GM04504 (cell line): ENCODE measurements around the gene NOTCH1.

Experiments used
- DNase-seq: peaks from one replicate; pipeline ENCODE4 v3.0.0-alpha.2; 2012; ENCODE audit warnings: low read depth

Gene NOTCH1

DNA sequence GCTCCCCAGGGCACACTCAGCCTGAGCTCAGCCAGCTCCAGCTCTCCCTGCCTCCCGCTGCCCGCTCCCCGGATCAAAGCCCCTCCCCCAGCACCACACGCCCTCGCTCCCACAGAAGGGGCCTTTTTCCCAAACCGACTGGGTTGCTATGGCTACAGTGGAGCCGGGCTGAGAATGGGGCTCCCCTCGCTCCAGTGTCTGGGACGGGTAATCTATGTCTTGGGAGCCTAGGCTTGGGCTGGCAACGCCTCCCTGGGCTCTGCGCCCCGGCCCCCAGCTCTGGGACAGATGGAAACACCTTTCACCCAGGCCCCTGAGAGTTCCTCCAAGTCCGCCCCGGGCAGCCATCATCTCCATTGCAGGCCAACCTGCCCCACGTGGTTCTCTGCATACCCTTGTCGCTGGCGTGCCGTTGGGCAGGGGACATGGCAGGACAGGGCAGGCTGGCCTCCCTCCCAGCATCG lies 29.6 kb downstream of the NOTCH1 start:
- DNase-seq: no peak

DNA sequence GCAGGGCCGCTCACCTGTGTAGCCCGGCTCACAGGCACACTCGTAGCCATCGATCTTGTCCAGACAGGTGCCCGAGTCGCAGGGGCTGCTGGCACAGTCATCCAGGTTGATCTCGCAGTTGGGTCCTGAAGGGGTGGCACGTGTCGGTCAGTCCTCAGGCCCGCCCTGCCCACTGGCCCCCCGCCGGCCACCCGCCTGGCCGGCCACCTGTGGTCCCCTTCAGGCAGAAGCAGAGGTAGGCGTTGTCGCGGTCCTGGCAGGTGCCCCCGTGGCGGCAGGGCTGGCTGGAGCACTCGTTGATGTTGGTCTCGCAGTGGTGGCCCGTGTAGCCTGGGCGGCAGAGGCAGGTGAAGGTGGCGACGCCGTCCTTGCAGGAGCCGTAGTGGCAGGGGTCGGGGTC lies 30.6 kb downstream of the NOTCH1 start:
- DNase-seq: no peak

DNA sequence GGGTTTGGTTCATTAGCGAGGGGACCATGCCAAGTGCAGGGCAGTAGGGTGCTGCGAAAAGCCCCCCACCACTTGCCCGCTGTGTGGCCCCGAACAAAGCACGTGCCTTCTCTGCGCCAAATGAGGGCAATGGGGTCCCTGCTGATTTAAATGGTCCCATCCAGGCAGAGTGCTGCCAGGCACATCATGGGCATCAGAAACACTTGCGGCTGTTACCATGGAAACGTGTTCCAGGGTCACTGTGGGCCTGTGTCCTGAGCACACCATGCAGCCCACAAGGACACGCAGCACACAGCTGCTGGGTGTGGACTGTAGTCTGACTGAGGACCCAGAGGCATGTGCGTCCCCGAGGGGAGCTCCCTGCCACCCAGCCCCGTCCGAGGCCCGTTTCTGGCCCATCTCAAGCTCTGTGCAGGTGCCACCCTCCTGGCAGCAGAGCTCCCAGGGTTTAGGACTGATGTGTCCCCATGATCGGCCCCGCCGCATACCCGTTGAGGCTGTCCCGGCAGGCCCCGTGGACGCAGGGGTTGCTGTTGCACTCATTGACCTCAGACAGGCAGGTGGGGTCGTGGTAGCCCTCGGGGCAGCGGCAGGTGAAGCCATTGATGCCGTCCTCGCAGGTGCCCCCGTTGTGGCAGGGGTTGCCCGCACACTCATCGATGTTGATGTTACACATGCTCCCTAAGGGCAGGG lies 31.7 kb downstream of the NOTCH1 start:
- DNase-seq: no peak

DNA sequence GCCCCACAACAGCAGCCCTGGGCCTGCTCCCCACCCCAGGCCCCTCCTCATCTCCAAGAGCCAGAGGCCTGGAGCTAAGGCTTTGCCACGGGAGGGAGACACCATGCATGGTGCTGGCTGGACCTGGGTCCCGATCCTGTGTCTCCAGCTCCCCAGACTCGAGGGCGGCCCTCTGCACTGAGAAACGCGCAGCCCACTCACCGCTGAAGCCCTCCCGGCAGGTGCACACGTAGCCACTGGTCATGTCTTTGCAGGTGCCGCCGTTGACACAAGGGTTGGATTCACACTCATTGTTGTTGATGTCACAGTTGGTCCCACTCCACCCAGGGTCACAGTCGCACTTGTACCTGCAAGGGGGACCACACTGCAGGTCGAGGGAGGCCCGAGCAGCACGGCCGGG lies 32.7 kb downstream of the NOTCH1 start:
- no peak for DNase-seq

DNA sequence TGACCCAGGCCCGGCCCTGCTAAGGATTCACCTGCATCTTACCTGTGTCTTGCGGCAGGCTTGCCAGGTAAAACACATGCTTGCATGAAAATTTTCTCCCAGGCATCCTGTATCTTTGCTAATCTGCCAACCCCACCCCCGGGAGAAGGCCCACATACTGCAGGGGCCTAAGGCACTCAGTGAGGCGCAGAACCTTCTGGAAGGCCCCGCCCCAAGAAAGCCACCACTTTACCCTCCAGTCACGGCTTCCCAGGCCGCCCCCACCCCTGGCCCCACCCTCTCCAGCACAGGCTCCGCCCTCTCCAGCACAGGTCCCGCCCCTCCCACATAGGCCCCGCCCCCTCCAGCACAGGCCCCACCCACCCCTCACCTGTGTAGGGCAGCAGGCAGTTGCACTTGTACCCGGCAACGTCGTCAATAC lies 33.2 kb downstream of the NOTCH1 start:
- no peak for DNase-seq

DNA sequence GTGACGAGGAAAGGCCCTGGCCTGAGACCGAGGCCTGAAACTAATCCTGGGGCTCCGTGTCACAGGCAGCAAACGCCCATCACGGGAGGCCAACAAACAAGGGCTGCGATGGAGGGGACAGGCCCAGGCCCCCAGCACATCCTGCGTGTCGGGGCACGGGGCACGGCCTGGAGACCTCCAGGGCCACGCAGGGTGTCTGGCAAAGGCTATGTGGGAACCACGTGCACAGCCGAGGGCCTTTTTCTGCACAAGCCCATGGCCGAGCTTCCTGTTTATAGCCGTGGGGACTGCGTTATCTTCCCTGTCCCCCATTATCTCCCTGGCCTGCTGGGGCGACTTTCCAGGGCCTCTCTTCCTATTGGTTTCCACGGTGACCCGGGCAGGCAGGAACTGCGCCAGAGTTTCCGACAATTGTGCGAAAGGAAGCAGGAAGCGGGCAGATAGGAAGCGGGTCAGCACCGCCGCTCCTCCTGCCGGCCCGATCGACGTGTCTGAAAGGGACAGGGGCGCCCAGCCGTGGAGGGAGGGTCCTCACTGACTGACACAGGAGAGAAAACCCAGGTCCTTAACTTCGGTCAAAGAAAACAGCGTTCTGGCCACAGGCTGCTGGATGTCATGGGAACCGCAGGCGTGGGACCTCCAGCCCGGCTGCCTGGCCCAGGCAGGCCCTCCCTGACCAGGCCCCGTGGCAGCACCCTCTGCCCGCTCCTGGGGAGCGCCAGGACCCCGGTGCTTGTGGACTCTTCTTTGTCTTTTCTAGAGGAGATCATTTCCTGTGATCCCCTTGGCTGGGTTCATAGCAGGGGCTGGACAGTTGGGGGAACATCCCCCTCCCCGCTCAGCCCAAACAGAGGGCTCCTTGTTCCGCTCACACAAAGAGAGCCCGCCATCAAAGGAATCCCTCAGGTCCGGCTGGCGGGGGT lies 33.9 kb downstream of the NOTCH1 start:
- DNase-seq: no peak

DNA sequence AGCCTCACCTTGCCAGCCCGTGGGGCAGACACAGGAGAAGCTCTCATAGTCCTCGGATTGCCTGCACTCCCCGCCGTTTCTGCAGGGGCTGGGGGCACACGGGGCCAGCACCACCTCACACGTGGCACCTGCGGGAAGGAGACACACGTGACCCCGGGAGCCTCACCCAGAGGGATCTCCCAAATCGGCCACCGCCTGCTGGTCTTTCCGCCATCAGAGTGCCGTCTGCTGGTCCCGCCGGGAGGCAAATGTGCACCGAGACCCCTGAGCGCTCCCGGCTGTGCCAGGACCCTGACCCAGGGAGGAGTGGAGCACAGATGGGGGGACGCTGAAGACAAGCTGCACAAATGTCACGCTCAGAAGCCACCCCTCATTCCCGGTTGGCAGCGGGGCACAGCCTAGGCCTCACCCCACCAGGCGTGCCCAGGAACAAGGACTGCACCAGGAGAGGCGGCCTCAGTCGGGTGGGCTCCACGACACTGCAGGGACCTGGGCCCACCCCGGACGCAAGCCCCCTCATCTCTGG lies 34.6 kb downstream of the NOTCH1 start:
- no peak for DNase-seq

DNA sequence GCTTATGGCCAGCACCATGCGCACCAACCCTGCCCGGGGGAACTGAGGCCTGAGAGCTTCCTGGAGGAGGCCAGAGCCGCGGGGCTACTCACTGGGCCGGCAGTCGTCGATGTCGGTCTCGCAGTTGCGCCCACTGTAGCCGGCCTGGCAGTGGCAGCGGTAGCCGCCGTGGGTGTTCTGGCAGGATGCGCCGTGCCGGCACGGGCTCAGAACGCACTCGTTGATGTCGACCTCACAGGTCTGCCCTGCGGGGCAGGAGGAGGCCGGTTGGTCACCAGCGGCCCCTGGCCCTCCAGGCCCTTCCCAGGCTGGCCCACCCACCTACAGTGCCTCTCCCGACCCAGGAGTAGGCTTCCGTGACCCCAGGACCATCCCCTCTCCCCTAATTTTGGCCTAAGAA lies 35.3 kb downstream of the NOTCH1 start:
- no peak for DNase-seq

DNA sequence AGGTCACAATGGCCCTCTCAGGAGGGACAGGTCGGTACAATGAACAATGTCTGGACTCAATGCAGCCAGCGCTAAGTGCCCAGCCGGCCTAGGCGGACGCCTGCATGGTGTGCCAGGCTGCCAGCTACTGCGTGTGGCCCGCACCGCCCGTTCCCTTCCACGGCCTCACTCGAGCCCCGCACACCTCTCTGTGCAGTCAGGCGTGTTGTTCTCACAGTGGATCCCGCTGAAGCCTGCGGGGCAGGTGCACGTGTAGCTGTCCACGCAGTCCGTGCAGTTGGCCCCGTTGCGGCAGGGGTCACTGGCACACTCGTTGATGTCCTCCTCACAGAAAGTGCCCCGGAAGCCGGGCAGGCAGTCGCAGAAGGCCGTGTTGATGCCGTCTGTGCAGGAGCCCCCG lies 36.3 kb downstream of the NOTCH1 start:
- DNase-seq: no peak

DNA sequence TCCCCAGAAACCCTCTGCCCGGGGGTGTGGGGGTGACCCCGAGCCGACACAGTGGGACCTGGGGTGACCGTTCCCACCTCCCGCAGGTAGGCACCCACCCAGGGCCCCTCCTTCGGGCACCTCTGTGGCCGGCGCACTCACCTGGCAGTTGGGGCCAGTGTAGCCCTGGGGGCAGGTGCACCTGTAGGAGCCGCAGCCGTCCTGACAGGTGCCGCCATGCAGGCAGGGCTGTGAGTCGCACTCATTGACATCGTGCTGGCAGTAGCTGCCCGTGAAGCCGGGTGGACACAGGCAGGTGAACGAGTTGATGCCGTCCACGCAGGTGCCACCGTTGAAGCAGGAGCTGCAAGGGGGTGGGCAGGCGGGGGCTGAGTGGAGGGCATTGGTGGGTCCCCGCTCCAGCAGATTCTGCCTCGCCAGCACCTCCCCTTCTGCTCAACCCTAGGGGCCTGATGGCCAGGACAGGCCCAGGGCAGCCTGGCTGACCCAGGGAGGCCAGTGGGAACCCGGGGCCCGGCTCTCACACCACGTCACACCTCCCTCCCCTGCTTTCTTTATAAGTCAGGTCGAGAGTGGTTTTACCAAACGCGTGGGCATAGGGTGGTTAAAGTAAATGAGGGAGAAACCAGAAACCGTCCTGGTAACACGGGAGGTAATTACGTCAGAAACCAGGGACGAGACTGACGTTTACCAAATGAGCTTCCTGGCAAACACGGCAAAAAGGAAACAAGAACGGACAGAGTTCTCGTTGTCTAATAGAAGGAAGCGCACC lies 36.9 kb downstream of the NOTCH1 start:
- DNase-seq: no peak

DNA sequence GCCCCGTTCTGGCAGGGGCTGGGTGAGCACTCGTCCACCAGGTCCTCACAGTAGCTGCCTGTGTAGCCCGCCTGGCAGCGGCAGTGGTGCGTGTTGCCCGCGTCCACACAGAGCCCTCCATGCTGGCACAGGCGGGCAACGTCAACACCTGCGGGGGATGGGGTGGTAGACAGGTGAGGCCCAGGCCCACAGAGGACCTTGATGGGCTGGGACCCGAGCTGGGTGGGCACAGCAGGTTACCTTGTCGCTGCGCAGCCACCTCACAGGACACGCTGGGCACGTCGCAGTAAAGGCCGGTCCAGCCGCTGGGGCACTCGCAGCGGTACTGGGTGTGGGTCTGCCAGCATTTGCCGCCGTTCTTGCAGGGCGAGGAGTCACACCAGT lies 37.9 kb downstream of the NOTCH1 start:
- no peak for DNase-seq

DNA sequence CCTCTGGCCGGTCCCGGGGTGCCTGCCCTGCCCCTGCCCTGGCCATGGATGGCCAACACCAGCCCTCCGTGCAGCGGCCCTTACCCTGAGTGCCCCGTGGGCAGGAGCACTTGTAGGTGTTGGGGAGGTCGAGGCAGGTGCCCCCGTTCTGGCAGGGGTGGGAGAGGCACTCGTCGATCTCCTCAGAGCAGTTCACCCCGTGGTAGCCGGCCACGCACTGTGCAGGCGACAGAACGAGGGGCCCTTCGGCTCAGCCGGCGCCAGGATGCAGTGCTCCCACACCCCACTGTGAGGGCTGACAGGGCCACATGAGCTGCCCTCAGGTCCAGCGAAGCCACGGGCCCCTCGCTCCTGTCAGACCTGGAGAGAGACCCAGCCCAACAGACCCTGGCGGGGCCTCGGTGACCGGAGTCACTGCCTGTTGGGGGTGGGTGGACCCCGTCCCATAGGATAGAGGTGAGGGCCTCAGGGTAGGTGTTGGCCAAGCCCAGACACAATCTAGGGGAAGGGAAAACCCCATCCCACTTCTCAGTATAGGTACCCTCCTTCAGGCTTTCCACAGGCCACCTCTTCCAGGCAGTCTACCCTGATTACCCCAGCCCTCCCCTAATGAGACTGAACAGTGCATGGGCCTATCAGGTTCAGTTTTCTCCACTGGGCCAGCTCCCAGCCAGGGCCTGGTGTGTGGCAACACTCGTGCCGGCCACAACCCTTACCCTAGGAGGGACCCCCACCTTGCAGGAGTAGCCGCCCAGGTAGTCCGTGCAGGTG lies 38.4 kb downstream of the NOTCH1 start:
- no peak for DNase-seq

DNA sequence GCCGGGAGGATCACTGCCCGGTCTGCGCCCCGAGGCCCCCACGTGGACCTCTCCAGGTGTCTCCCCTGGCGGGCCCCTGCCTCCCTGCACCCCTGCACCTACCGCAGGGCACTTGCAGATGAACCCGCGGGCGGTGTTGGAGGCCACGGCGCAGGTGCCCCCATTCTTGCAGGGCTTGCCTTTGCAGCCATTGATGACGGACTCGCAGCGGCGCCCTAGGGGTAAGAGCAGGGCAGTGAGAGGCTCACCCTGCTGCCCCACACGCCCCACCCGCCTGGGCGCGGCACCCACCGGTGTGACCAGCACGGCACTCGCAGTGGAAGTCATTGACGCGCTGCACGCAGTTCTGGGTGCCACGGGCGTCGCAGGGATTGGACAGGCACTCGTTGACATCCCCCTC lies 39.4 kb downstream of the NOTCH1 start:
- DNase-seq: no peak

DNA sequence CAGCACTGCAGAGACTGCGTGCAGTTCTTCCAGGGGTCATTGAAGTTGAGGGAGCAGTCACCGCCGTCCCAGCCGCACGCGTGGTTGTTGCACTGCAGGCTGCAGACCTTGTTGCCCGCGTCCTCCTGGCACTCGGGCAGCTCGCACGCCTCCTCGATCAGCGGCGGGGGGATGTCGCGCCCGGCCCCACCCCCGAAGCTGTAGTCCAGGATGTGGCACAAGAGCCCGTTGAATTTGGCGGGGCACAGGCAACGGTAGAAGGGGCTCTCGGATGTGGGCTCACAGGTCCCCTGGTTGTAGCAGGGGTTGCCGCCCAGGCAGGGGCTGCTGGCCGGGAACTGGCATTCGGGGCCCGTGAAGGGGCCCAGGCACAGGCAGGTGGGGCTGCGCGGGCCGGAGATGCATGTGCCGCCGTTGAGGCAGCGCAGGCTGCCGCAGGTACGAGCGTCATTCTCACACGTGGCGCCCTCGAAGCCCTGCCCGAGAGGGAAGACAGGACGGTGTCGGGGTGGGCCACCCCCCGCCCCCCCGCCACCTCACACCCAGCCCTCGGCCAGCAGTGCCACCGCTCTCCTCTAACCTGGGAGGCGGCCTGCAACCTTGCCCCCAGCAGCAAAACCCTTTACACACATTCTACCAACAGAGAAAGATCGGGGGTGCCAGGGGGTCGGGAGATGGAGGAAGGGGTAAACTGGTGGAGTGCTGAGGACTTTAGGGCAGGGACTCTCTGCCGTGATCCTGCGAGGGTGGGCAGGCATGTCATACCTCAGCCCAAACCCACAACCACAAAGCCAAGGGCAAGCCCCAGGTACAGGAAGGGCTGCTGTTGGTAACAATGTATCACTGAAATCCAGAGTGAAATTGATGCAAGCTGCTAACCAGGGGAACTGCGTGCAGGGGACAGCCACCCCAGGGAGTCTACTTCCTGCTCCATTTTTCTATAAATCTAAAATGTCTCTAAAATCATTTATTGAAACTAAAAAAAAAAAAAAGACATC lies 40.1 kb downstream of the NOTCH1 start:
- DNase-seq: no peak

DNA sequence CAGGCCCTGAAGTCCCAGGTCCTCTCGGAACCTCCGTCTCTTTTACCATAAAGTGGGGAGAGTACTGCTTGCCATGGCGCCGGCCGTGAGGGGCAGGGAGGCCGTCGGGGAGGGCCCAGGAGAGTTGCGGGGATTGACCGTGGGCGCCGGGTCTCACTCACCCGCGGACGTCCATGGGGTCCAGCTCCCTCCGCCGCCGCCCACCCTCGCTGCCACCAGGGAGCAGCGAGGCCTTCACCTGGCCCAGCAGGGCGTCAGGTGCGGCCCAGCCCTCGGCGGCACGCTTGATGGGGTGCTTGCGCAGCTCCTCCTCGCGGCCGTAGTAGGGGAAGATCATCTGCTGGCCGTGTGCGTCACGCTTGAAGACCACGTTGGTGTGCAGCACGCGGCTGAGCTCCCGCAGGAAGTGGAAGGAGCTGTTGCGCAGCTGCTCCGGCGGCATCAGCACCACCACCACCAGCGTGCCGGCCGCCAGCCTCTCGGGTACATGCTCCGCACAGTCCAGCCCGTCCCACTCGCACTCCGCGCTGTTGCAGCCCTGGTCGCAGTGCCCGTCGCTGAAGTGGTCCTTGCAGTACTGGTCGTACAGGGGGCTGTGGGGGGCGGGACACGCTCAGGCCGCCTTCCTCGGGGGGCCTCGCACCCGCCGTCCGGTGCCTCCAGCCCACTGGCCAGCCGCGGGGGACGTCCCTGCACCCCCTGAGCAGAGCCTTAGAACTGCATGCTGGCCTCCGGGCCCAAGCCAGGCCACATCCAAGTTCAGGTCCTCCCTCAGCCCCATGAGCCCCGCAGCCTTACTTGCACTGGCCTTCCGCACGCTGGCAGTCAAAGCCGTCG lies 41.1 kb downstream of the NOTCH1 start:
- no peak for DNase-seq

DNA sequence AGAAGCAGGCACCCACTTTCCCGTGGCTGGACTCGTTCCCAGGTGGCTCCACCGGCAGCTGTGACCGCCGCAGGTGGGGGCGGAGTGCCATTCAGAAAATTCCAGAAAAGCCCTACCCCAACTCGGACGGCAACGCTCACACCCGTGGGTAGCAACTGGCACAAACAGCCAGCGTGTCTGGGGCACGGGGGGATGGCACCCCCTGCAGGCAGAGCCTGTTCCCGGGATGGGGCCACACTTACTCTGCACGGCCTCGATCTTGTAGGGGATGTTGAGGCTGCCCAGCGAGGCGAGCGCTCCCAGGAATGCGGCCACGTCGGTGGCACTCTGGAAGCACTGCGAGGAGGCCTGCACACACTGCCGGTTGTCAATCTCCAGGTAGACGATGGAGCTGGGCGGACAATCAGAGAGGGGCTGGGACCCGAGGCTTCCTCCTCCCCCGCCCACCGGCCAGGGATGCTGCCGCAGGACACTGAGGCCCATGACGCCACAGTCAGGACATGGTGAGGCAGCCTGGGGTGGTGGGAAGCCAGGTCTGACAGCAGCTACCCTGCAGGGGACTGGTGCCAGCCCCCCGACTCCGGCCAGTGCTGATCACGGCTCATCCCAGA lies 42.8 kb downstream of the NOTCH1 start:
- no peak for DNase-seq

DNA sequence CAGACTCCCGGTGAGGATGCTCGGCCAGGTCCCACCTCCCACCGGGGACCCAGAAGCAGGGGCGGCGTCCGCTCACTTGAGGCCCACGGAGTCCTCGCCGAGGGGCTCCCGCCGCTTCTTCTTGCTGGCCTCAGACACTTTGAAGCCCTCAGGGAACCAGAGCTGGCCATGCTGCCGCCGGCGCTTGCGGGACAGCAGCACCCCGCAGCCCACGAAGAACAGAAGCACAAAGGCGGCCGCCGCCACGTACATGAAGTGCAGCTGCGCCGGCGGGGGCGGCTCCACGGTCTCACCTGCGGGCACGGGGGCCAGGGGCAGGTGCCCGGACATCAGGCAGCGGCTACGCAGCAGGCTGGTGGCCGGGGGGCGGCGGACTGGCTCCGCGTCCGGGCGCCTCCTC lies 43.7 kb downstream of the NOTCH1 start:
- no peak for DNase-seq

DNA sequence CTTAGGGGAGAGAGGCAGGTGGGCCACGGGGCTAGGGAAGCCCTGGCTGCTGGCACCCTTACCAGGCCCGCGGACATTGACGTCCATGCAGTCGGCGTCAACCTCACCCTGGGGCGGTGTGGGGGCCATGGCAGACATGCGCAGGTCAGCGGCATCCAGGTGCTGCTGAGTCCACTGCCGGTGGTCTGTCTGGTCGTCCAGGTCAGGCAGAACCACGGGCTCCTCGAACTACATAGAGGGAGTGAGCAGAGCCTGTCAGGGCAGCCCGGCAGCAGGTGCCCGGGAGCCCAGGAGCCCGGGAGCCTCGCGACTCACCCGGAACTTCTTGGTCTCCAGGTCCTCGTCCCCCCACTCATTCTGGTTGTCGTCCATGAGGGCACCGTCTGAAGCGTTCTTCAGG lies 44.2 kb downstream of the NOTCH1 start:
- DNase-seq: no peak
